H1 (cell line): ENCODE measurements around the gene SPAG16. TPM values are rescaled to one million over a fixed set of nuclear protein-coding genes. Genes with fewer than 3 reads are reported as not detected.

Source experiments
- CEBPB ChIP-seq: IDR thresholded peaks from 2 replicates; pipeline ENCODE4 v1.6.1; 2012; ENCODE audit warnings: low read depth, low read length
- EGR1 ChIP-seq: IDR thresholded peaks from 2 replicates; pipeline ENCODE4 v1.6.1; 2011; ENCODE audit warnings: low read depth, low read length, borderline replicate concordance
- NANOG ChIP-seq: IDR thresholded peaks from 2 replicates; pipeline ENCODE4 v1.6.1; 2011; ENCODE audit warnings: low read length, low read depth, mild to moderate bottlenecking, inconsistent platforms; ENCODE audit not compliant: insufficient read depth, poor library complexity, severe bottlenecking
- RNF2 ChIP-seq: fragments of 200-900, 300-1000 bp; sonication (generic); IDR thresholded peaks from 2 replicates; pipeline ENCODE4 v1.7.1; 2016; ENCODE audit warnings: borderline replicate concordance, low read depth, mild to moderate bottlenecking, antibody characterized with exemption, low read length; ENCODE audit not compliant: poor library complexity, severe bottlenecking; ENCODE audit errors: missing control alignments
- ZNF274 ChIP-seq: IDR thresholded peaks from 2 replicates; pipeline ENCODE4 v1.7.0; 2012; ENCODE audit warnings: low read length, borderline replicate concordance; ENCODE audit errors: extremely low read depth
- polyA plus RNA-seq, 7 experiments: library from polyadenylated mRNA; depleted of rRNA in 3 of 7; stranded (reverse) in 5 of 7; unstranded in 2 of 7; fragments of >200 nt in 5 of 7; fragments of 200-250 nt in 2 of 7; gene quantifications; 1 replicate in 5 of 7; 2 replicates in 1 of 7; 4 replicates in 1 of 7; pipeline versions ENCODE4 v1.2.1 to v1.2.3, GENCODE V29; 2011 to 2013; ENCODE audit warnings: missing spikeins in 2 of 7, mixed read lengths in 2 of 7
- total RNA-seq: library from RNA; stranded (reverse); fragmentation: NEBNext Ultra II Directional; extraction: Animal tissue kit (Norgen Biotek cat#: 25700); gene quantifications from 2 replicates; pipeline ENCODE4 v1.2.1, GENCODE V29; 2021
- TF ChIP-seq, protein P1 (sequence below): fragments of 300-600 bp; sonication (generic); IDR thresholded peaks from 2 replicates; pipeline ENCODE4 v1.7.1; 2012; ENCODE audit warnings: low read length, moderate library complexity, mild to moderate bottlenecking, inconsistent platforms; ENCODE audit not compliant: insufficient replicate concordance

SPAG16 gene
- total and polyA plus RNA-seq, 2 of the 8 experiments (the other 6 are each of a cell fraction or from before 2014, with no cell fraction given): 6.0 to 14.9 TPM

DNA sequence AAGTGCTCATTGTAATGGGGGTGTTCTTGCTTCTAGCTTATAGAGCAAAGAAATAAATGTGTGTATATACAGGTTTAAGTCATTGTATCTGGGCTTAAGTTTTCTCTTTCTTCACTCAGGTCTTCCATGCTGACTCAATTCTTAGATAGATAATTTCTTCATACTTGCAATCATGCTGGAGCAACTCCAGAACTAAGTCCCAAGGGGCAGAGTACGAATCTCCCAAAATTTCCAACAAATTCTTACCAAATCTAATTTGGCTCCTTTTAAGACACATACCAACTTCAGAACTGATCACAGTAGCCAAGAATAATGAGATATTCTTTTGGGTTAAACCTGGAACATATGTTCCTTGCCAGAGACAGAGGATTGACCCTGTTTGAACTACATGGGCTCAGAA, 4.3 kb upstream of the SPAG16 start (continued):
- TF ChIP-seq, protein P1, sequence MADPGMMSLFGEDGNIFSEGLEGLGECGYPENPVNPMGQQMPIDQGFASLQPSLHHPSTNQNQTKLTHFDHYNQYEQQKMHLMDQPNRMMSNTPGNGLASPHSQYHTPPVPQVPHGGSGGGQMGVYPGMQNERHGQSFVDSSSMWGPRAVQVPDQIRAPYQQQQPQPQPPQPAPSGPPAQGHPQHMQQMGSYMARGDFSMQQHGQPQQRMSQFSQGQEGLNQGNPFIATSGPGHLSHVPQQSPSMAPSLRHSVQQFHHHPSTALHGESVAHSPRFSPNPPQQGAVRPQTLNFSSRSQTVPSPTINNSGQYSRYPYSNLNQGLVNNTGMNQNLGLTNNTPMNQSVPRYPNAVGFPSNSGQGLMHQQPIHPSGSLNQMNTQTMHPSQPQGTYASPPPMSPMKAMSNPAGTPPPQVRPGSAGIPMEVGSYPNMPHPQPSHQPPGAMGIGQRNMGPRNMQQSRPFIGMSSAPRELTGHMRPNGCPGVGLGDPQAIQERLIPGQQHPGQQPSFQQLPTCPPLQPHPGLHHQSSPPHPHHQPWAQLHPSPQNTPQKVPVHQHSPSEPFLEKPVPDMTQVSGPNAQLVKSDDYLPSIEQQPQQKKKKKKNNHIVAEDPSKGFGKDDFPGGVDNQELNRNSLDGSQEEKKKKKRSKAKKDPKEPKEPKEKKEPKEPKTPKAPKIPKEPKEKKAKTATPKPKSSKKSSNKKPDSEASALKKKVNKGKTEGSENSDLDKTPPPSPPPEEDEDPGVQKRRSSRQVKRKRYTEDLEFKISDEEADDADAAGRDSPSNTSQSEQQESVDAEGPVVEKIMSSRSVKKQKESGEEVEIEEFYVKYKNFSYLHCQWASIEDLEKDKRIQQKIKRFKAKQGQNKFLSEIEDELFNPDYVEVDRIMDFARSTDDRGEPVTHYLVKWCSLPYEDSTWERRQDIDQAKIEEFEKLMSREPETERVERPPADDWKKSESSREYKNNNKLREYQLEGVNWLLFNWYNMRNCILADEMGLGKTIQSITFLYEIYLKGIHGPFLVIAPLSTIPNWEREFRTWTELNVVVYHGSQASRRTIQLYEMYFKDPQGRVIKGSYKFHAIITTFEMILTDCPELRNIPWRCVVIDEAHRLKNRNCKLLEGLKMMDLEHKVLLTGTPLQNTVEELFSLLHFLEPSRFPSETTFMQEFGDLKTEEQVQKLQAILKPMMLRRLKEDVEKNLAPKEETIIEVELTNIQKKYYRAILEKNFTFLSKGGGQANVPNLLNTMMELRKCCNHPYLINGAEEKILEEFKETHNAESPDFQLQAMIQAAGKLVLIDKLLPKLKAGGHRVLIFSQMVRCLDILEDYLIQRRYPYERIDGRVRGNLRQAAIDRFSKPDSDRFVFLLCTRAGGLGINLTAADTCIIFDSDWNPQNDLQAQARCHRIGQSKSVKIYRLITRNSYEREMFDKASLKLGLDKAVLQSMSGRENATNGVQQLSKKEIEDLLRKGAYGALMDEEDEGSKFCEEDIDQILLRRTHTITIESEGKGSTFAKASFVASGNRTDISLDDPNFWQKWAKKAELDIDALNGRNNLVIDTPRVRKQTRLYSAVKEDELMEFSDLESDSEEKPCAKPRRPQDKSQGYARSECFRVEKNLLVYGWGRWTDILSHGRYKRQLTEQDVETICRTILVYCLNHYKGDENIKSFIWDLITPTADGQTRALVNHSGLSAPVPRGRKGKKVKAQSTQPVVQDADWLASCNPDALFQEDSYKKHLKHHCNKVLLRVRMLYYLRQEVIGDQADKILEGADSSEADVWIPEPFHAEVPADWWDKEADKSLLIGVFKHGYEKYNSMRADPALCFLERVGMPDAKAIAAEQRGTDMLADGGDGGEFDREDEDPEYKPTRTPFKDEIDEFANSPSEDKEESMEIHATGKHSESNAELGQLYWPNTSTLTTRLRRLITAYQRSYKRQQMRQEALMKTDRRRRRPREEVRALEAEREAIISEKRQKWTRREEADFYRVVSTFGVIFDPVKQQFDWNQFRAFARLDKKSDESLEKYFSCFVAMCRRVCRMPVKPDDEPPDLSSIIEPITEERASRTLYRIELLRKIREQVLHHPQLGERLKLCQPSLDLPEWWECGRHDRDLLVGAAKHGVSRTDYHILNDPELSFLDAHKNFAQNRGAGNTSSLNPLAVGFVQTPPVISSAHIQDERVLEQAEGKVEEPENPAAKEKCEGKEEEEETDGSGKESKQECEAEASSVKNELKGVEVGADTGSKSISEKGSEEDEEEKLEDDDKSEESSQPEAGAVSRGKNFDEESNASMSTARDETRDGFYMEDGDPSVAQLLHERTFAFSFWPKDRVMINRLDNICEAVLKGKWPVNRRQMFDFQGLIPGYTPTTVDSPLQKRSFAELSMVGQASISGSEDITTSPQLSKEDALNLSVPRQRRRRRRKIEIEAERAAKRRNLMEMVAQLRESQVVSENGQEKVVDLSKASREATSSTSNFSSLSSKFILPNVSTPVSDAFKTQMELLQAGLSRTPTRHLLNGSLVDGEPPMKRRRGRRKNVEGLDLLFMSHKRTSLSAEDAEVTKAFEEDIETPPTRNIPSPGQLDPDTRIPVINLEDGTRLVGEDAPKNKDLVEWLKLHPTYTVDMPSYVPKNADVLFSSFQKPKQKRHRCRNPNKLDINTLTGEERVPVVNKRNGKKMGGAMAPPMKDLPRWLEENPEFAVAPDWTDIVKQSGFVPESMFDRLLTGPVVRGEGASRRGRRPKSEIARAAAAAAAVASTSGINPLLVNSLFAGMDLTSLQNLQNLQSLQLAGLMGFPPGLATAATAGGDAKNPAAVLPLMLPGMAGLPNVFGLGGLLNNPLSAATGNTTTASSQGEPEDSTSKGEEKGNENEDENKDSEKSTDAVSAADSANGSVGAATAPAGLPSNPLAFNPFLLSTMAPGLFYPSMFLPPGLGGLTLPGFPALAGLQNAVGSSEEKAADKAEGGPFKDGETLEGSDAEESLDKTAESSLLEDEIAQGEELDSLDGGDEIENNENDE: no peak
- no peak for TF ChIP-seq NANOG
- no peak for TF ChIP-seq RNF2
- no peak for TF ChIP-seq ZNF274
- TF ChIP-seq EGR1: no peak
- no peak for TF ChIP-seq CEBPB
- TF ChIP-seq, all 59 proteins: peak for 0
